Left lung (tissue), 10 donors: ENCODE results near the gene SRRM5. TPM values are rescaled to one million over a fixed set of nuclear protein-coding genes. Genes with fewer than 3 reads are reported as not detected.
"Not testable (repeated sequence)": the region's sequence is repeated elsewhere in the genome, so short reads cannot be mapped to it uniquely, and the experiment has no call there.

Source experiments
- ATAC-seq: fragments of 200-7000 bp; cut with Tn5 transposase; one replicate; pipeline ENCODE4 v1.9.1; 2020; ENCODE audit warnings: moderate library complexity
- DNase-seq, 4 donors: peaks; one replicate each; pipeline ENCODE4 v3.0.0-alpha.2; 2013 to 2020
- H3K27ac ChIP-seq, 2 donors: fragments of 200-600 bp; sonication (generic) in 1 of 2; one replicate each; pipeline versions ENCODE4 v1.5.0 to v1.8.0; 2020 to 2021
- H3K27me3 ChIP-seq, 2 donors: fragments of 200-600 bp; sonication (generic) in 1 of 2; one replicate each; pipeline versions ENCODE4 v1.5.0 to v1.8.0; 2020 to 2021
- H3K36me3 ChIP-seq, 2 donors: fragments of 200-600 bp; sonication (generic) in 1 of 2; one replicate each; pipeline versions ENCODE4 v1.5.0 to v1.8.0; 2020 to 2021
- H3K4me1 ChIP-seq, 2 donors: fragments of 200-600 bp; one replicate each; pipeline ENCODE4 v1.8.0; 2021
- H3K4me3 ChIP-seq, 2 donors: fragments of 200-600 bp; sonication (generic) in 1 of 2; one replicate each; pipeline versions ENCODE4 v1.5.0 to v1.8.0; 2020 to 2021; ENCODE audit warnings: mild to moderate bottlenecking in 1 of 2
- H3K9me3 ChIP-seq, 2 donors: fragments of 200-600 bp; sonication (generic) in 1 of 2; one replicate each; pipeline versions ENCODE4 v1.5.0 to v1.8.0; 2020 to 2021
- CTCF ChIP-seq, 2 donors: fragments of 200-600 bp; sonication (generic) in 1 of 2; IDR thresholded peaks; one replicate each; pipeline versions ENCODE4 v1.5.0 to v1.8.0; 2021; ENCODE audit warnings: antibody characterized with exemption in 2 of 2
- intact Hi-C, 2 donors: fragments of 100-400 bp; cut with DNase I; formaldehyde crosslinking; loops; one replicate each; pipeline versions ENCODE4 v1.11.2 to v1.14.2; 2022
- polyA plus RNA-seq, 6 donors: library from polyadenylated mRNA; unstranded; fragments of 120-200 nt; gene quantifications; one replicate each; pipeline ENCODE4 v1.2.1, GENCODE V29; 2013; ENCODE audit not compliant: insufficient read length in 6 of 6
- total RNA-seq, 2 donors: library from RNA; stranded (reverse); fragmentation: NEBNext Ultra II Directional; extraction: Animal tissue kit (Norgen Biotek cat#: 25700); gene quantifications; one replicate each; pipeline ENCODE4 v1.2.1, GENCODE V29; 2021
- donor health status: DM: no; HTN: yes; CAD: no.
- donor health status: DM: no; HTN: no; CAD: no.

Gene SRRM5
- total and polyA plus RNA-seq, 8 donors: 0.10 to 2.5 (median 1.7) TPM

DNA sequence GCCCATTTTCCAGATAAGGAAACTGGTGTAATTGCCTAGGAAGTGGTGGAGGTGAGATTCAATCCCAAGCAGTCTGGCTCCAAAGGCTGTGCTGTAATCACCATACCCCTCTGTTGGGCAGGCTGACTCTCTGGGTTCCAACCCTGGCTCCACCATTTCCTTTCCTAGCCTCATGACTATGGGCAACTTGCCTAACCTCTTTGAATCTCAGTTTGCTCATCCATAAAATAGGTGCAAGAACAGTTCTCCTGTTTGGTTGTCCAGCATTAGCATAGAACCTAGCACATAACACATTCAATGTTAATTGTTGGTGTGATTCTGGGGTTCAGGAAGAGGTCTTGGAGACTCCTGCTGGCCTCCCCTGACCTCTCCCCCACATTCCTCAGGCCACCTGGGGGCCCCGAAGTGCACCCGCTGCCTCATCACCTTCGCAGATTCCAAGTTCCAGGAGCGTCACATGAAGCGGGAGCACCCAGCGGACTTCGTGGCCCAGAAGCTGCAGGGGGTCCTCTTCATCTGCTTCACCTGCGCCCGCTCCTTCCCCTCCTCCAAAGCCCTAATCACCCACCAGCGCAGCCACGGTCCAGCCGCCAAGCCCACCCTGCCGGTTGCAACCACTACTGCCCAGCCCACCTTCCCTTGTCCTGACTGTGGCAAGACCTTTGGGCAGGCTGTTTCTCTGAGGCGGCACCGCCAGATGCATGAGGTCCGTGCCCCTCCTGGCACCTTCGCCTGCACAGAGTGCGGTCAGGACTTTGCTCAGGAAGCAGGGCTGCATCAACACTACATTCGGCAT is 13.2 kb upstream of the SRRM5 start:
- Histone ChIP-seq H3K27me3 (no peaks in the 10 kb centered on the region), H3K4me1 (peaks cover 16 to 41% of the 10 kb centered on the region in 2 donors), H3K27ac (no peak overlapping the region), H3K9me3 (no peaks in the 10 kb centered on the region), H3K4me3 (no peak overlapping the region), H3K36me3 (peaks cover 0 to 44% of the 10 kb centered on the region in 2 donors)
- ATAC-seq (no peak), DNase-seq (no peak)
- TF ChIP-seq CTCF (IDR thresholded peaks at IDR 0.05): no peak
- intact Hi-C loops: no loop called here

GRCh38 chr19:43599635-43600295 is 12.1 kb upstream of the SRRM5 start:
- H3K4me1 ChIP-seq: peaks cover 7 to 29% of the 10 kb centered on the region in 2 donors
- no peak overlapping the region for H3K4me3 ChIP-seq
- no peak for TF ChIP-seq CTCF (IDR thresholded peaks at IDR 0.05)
- H3K27ac ChIP-seq: no peak overlapping the region
- no peak for ATAC-seq
- peaks cover 0 to 40% of the 10 kb centered on the region in 2 donors for H3K36me3 ChIP-seq
- intact Hi-C loops: no loop called here
- no peak for DNase-seq
- H3K27me3 ChIP-seq: no peaks in the 10 kb centered on the region
- H3K9me3 ChIP-seq: no peaks in the 10 kb centered on the region

- DNase-seq, ATAC-seq, H3K27me3 ChIP-seq, H3K9me3 ChIP-seq, H3K27ac ChIP-seq, H3K4me3 ChIP-seq, intact Hi-C loops: not testable (repeated sequence)
- Histone ChIP-seq H3K4me1 (peaks cover 7 to 24% of the 10 kb centered on the region in 2 donors), H3K36me3 (peaks cover 0 to 40% of the 10 kb centered on the region in 2 donors)
Observed at GRCh38 chr19:43600326-43600725, 11.6 kb upstream of the SRRM5 start.

- H3K27ac ChIP-seq: no peak overlapping the region
- H3K9me3 ChIP-seq: no peaks in the 10 kb centered on the region
- H3K36me3 ChIP-seq: peaks cover 0 to 22% of the 10 kb centered on the region in 2 donors
- intact Hi-C loops: no loop called here
- no peaks in the 10 kb centered on the region for H3K4me1 ChIP-seq
- H3K4me3 ChIP-seq: no peak overlapping the region
- no peak for ATAC-seq
- DNase-seq: no peak
- no peaks in the 10 kb centered on the region for H3K27me3 ChIP-seq
- TF ChIP-seq CTCF (IDR thresholded peaks at IDR 0.05): no peak
Observed at GRCh38 chr19:43605875-43606568, 5.9 kb upstream of the SRRM5 start.

- no peak for ATAC-seq
- no peak for TF ChIP-seq CTCF (IDR thresholded peaks at IDR 0.05)
- intact Hi-C loops: no loop called here
Observed at GRCh38 chr19:43606569-43607229, 5.2 kb upstream of the SRRM5 start.

More at GRCh38 chr19:43606569-43607229, 5.2 kb upstream of the SRRM5 start:
- Histone ChIP-seq H3K36me3 (peaks cover 0 to 19% of the 10 kb centered on the region in 2 donors), H3K27ac (no peak overlapping the region), H3K9me3 (no peaks in the 10 kb centered on the region), H3K4me3 (no peak overlapping the region), H3K27me3 (no peaks in the 10 kb centered on the region), H3K4me1 (no peaks in the 10 kb centered on the region)
- DNase-seq: no peak
